Sigmoid colon (tissue), 4 donors: ENCODE measurements around the gene TSC22D1.

Experiments
- POLR2A ChIP-seq, 2 donors: fragments of 450-650 bp; IDR thresholded peaks; one replicate each; pipeline ENCODE4 v1.6.1; 2016; ENCODE audit warnings: antibody characterized with exemption in 2 of 2, mild to moderate bottlenecking in 2 of 2, moderate library complexity in 2 of 2
- POLR2AphosphoS5 ChIP-seq, 4 donors: sonication (generic); formaldehyde crosslinking; IDR thresholded peaks; one replicate each; pipeline ENCODE4 v1.6.1; 2017; ENCODE audit warnings: antibody characterized with exemption in 4 of 4

GRCh38 chr13:44435919-44436510 lies 140.1 kb downstream of the TSC22D1 start:
- TF ChIP-seq POLR2A (IDR thresholded peaks at IDR 0.05) = no peak
- TF ChIP-seq POLR2AphosphoS5 (IDR thresholded peaks at IDR 0.05) = no peak
